Colonic mucosa (tissue), 4 donors: ENCODE data around the gene PRPF38A. TPM values are rescaled to one million over a fixed set of nuclear protein-coding genes. Genes with fewer than 3 reads are reported as not detected.

Experiments
- DNase-seq: peaks from one replicate; pipeline ENCODE4 v3.0.0-alpha.2; 2020
- H3K27ac ChIP-seq: fragments of 200-600 bp; one replicate; pipeline ENCODE4 v1.8.0; 2021
- H3K27me3 ChIP-seq: fragments of 200-600 bp; one replicate; pipeline ENCODE4 v1.8.0; 2021
- H3K36me3 ChIP-seq: fragments of 200-600 bp; one replicate; pipeline ENCODE4 v1.8.0; 2021
- H3K4me1 ChIP-seq: fragments of 200-600 bp; one replicate; pipeline ENCODE4 v1.8.0; 2021; ENCODE audit warnings: mild to moderate bottlenecking
- H3K4me3 ChIP-seq: fragments of 200-600 bp; one replicate; pipeline ENCODE4 v1.8.0; 2021
- H3K9ac ChIP-seq, 2 donors: one replicate each; pipeline ENCODE4 v1.7.0; 2013; ENCODE audit warnings: control low read depth in 2 of 2, low read depth in 2 of 2, low read length in 2 of 2
- H3K9me3 ChIP-seq: fragments of 200-600 bp; one replicate; pipeline ENCODE4 v1.8.0; 2021
- intact Hi-C: fragments of 100-400 bp; cut with DNase I; formaldehyde crosslinking; loops from one replicate; pipeline ENCODE4 v1.14.1; 2022
- total RNA-seq, 2 donors: library from RNA; stranded (reverse); fragmentation: NEBNext Ultra II Directional in 1 of 2; extraction: Animal tissue kit (Norgen Biotek cat#: 25700) in 1 of 2; gene quantifications; one replicate each; pipeline ENCODE4 v1.2.1, GENCODE V29; 2021
- TF ChIP-seq, protein P1 (sequence below): fragments of 200-600 bp; IDR thresholded peaks from one replicate; pipeline ENCODE4 v1.8.0; 2022; ENCODE audit warnings: antibody characterized with exemption, mild to moderate bottlenecking
- donor health status: healthy.
- donor health status: DM: no; HTN: no; CAD: no.
- donor health status: DM: no; HTN: no; CAD: no.

The PRPF38A gene
- total RNA-seq, 2 donors from 2014 or later: 56.7 to 61.4 TPM

DNA sequence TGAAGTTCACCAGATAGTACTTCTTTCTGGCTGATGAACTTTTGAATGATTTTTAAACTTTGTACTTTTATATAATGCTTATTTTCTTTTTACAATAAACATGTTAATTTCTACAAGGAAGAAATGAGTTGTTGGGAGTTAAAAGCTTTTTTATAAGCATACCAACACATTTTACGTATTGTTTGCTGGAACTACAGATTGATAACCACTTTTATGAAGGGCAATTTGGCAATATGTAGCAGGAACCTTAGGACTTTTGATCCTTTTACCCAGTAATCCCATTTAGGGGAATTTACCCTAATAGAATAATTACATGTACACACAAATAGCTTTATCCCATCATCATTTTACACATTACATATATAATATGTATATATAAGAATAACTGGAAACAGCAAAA is 16.3 kb downstream of the PRPF38A start:
- no peak overlapping the region for H3K4me3 ChIP-seq
- peaks cover 11% of the 10 kb centered on the region for H3K36me3 ChIP-seq
- TF ChIP-seq, protein P1, sequence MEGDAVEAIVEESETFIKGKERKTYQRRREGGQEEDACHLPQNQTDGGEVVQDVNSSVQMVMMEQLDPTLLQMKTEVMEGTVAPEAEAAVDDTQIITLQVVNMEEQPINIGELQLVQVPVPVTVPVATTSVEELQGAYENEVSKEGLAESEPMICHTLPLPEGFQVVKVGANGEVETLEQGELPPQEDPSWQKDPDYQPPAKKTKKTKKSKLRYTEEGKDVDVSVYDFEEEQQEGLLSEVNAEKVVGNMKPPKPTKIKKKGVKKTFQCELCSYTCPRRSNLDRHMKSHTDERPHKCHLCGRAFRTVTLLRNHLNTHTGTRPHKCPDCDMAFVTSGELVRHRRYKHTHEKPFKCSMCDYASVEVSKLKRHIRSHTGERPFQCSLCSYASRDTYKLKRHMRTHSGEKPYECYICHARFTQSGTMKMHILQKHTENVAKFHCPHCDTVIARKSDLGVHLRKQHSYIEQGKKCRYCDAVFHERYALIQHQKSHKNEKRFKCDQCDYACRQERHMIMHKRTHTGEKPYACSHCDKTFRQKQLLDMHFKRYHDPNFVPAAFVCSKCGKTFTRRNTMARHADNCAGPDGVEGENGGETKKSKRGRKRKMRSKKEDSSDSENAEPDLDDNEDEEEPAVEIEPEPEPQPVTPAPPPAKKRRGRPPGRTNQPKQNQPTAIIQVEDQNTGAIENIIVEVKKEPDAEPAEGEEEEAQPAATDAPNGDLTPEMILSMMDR: no peak
- no peaks in the 10 kb centered on the region for H3K4me1 ChIP-seq
- H3K9ac ChIP-seq: no peak overlapping the region
- no peaks in the 10 kb centered on the region for H3K27me3 ChIP-seq
- no peak for DNase-seq
- intact Hi-C loops: no loop called here
- H3K27ac ChIP-seq: no peak overlapping the region
- H3K9me3 ChIP-seq: no peaks in the 10 kb centered on the region

DNA sequence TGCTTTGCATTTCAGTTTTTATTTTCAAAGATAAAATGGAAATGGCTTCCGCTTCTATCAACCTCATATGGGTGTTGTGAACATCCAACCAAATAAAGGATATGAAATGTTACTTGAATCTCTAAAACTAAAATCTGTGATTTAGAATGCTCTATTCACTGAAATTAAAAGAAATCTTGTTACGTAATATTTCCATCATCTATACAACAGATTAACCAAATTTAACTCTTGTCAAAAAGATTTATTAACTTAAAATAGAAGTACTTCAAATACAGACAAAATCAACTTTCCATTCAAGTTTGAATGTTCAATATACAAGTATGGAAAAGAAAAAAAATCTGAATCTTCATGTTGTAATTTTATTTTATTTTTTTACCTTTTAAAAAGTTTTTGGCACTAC is 18.7 kb downstream of the PRPF38A start:
- H3K36me3 ChIP-seq: peaks cover 7% of the 10 kb centered on the region
- intact Hi-C loops: no loop called here

DNA sequence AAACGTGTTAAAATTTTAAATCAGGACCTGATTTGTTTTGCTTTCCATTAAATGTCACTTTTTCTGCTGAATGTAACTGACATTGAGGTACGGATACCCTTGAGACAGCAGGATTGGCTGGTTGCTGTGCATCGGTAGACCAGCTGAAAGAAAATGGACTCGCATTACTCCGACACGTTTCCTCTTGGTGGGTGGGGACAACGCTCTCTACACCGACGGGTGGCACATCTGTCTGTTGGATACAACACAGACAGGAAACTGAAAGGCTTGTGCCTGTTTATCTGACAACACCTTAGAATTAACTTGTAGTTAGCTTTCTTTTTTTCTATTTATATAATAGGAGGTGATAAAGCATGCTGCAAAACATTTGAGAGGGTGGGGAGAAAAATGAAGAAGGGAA is 19.4 kb downstream of the PRPF38A start:
- no peaks in the 10 kb centered on the region for H3K9me3 ChIP-seq
- peaks cover 2% of the 10 kb centered on the region for H3K36me3 ChIP-seq
- TF ChIP-seq, protein P1: no peak
- no peak overlapping the region for H3K9ac ChIP-seq
- H3K4me3 ChIP-seq: no peak overlapping the region
- H3K27me3 ChIP-seq: no peaks in the 10 kb centered on the region
- no peak overlapping the region for H3K27ac ChIP-seq
- DNase-seq: no peak
- no peaks in the 10 kb centered on the region for H3K4me1 ChIP-seq
- intact Hi-C loops: no loop called here

More for the DNA sequence above, 18.7 kb downstream of the PRPF38A start:
- TF ChIP-seq, protein P1: no peak
- DNase-seq: no peak
- no peaks in the 10 kb centered on the region for H3K4me1 ChIP-seq
- H3K27me3 ChIP-seq: no peaks in the 10 kb centered on the region
- no peaks in the 10 kb centered on the region for H3K9me3 ChIP-seq
- no peak overlapping the region for H3K27ac ChIP-seq
- no peak overlapping the region for H3K4me3 ChIP-seq
- no peak overlapping the region for H3K9ac ChIP-seq

DNA sequence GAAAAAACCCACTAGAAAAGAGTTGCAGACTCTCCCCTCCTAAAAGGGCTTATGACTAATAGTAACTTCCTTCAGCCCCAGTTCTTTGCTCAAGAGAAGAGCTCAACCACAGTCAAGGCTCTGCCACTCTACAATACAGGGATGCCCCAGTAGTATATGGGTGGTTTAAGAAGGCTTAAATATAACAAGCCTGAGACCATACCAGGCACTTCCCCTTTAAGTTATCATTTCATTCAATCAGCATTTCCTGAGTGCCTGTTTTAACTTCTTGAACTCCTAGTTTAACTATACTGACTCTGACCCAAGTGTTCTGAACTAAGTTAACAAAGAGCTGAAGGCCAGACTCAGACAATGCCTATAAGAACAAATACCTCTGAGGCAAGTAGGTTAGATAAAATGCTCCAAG is 19.8 kb downstream of the PRPF38A start:
- TF ChIP-seq, protein P1: no peak
- Histone ChIP-seq H3K27ac (no peak overlapping the region), H3K36me3 (no peaks in the 10 kb centered on the region)

DNA sequence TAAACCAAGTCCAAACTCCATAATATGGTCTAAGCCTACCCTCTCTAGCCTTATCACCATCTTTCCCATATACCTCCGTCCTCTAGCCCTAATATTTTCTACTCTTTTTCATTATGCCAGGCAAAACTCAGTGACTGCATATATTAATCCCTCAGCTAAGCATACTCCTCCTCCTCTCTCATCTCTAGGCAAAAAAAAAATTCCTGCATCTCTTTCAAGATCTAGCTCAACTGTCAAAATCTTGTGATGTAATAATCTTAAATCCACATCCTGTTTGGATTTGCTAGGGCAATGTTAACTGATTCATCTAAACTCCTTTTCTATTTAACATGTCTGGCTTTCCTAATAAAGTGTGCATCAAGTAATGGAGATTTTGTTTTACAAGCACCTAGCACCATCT is 20.4 kb downstream of the PRPF38A start:
- Histone ChIP-seq H3K27me3 (no peaks in the 10 kb centered on the region), H3K4me3 (no peak overlapping the region), H3K36me3 (no peaks in the 10 kb centered on the region), H3K4me1 (no peaks in the 10 kb centered on the region), H3K9me3 (no peaks in the 10 kb centered on the region), H3K9ac (no peak overlapping the region), H3K27ac (no peak overlapping the region)
- no peak for DNase-seq
- intact Hi-C loops: no loop called here
- TF ChIP-seq, protein P1: no peak

More for the DNA sequence above, 19.8 kb downstream of the PRPF38A start:
- Histone ChIP-seq H3K9ac (no peak overlapping the region), H3K27me3 (no peaks in the 10 kb centered on the region), H3K4me3 (no peak overlapping the region), H3K4me1 (no peaks in the 10 kb centered on the region), H3K9me3 (no peaks in the 10 kb centered on the region)
- intact Hi-C loops: no loop called here
- DNase-seq: no peak

DNA sequence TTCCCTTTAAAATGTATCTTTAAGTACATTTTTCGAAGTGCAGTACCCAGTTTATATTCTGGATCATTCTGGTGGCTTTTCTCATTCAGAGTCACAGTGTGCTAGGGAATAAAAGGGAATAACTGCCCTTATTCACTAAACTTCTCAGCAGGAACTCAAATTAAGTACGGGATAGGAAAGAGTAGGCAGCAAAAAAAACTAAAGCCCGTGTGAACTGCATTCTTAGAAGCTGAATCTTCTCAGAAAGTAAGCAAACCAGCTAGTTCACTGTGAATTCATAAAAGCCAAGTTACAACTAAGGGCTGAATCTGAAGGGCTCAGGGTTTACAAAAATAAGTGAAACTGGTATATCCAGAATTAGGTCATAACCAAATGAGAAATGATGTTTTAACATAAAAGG is 22.0 kb downstream of the PRPF38A start:
- no peak overlapping the region for H3K27ac ChIP-seq
- TF ChIP-seq, protein P1: no peak
- H3K4me1 ChIP-seq: no peaks in the 10 kb centered on the region
- H3K36me3 ChIP-seq: no peaks in the 10 kb centered on the region
- no peaks in the 10 kb centered on the region for H3K27me3 ChIP-seq
- H3K9ac ChIP-seq: no peak overlapping the region
- intact Hi-C loops: no loop called here
- DNase-seq: no peak
- H3K9me3 ChIP-seq: no peaks in the 10 kb centered on the region
- H3K4me3 ChIP-seq: no peak overlapping the region
